Measurements from ENCODE around the gene OVCH1.

The OVCH1 gene

GRCh38 chr12:29528161-29528560, 30.7 kb upstream of the OVCH1 start:
- no peak overlapping the region for H3K4me3 ChIP-seq (ENCODE audit: low read depth, low read length)
- no peak for DNase-seq (ENCODE audit: low read depth)
- TF ChIP-seq, protein P1, sequence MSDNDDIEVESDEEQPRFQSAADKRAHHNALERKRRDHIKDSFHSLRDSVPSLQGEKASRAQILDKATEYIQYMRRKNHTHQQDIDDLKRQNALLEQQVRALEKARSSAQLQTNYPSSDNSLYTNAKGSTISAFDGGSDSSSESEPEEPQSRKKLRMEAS (IDR thresholded peaks at IDR 0.05; ENCODE audit: low read depth, low read length), result no peak
- no peak for TF ChIP-seq MYC (IDR thresholded peaks at IDR 0.05; ENCODE audit: low read depth, low read length)
- no peak for TF ChIP-seq POLR2A (IDR thresholded peaks at IDR 0.05; ENCODE audit: extremely low read depth, insufficient read length)
- TF ChIP-seq CTCF (IDR thresholded peaks at IDR 0.05; ENCODE audit: low read depth, low read length), result no peak

- TF ChIP-seq MYC (IDR thresholded peaks at IDR 0.05; ENCODE audit: low read depth, low read length) (no peak), POLR2A (IDR thresholded peaks at IDR 0.05; ENCODE audit: extremely low read depth, insufficient read length) (no peak), CTCF (IDR thresholded peaks at IDR 0.05; ENCODE audit: low read depth, low read length) (no peak)
- TF ChIP-seq, protein P1 (IDR thresholded peaks at IDR 0.05; ENCODE audit: low read depth, low read length), result no peak
- no peak for DNase-seq (ENCODE audit: low read depth)
These were observed 24.5 kb upstream of the OVCH1 start for GRCh38 chr12:29521951-29522350.

DNA sequence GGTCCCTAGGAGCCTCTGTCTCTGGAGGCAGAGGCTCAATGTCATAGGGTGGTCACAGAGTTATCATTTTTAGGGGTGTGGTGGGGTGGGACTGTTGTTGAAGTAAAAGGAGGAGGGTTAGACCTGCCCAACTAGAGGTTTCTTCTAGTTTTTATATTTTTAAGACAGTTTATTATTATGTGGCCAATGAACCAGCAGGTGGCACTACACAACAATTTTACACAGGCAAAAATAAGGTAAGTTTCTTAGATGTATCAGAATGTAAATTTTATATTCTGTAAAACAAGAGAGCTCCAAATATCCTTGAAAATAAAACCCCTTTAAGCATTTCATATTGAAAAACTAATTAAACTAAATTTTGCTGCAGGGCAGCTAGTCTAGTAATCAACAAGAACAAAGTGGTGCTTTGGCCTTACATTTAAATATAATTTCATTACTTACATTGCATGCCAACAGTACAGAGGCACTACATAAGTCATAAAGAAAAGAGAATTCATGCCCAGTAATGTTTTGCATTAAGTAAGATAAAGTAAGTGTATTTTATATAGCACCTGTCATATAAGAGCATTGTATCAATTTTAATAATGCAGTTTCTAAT, 22.2 kb upstream of the OVCH1 start:
- peak; percentile 79 for DNase-seq (ENCODE audit: low read depth)
- peak; percentile 58 for TF ChIP-seq CTCF (IDR thresholded peaks at IDR 0.05; ENCODE audit: low read depth, low read length)
- no peak for TF ChIP-seq MYC (IDR thresholded peaks at IDR 0.05; ENCODE audit: low read depth, low read length)
- TF ChIP-seq, protein P1 (IDR thresholded peaks at IDR 0.05; ENCODE audit: low read depth, low read length), result no peak
- H3K4me3 ChIP-seq (ENCODE audit: low read depth, low read length), result no peak overlapping the region

More at GRCh38 chr12:29521951-29522350, 24.5 kb upstream of the OVCH1 start:
- H3K4me3 ChIP-seq (ENCODE audit: low read depth, low read length), result no peak overlapping the region

DNA sequence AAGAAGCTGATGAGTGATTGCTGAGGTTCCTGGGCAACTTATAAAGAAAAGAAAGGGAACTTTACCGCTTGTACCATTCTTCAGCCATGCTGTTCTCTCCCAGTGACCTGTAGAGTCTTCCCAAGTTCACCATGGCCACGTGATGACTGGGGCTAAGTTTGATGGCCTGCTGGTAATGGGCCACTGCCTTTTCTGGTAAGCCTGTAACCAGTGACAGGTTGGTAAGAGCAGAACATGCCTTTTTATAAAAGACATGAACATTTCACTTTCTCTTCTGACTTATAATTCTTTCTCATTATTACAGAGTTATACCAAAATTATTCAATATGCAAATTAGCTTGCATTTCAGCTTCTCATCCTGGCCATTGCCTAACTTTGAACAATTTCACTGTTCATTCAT, 20.9 kb upstream of the OVCH1 start:
- no peak overlapping the region for H3K4me3 ChIP-seq (ENCODE audit: low read depth, low read length)
- no peak for DNase-seq (ENCODE audit: low read depth)
- no peak for TF ChIP-seq CTCF (IDR thresholded peaks at IDR 0.05; ENCODE audit: low read depth, low read length)
- no peak for TF ChIP-seq POLR2A (IDR thresholded peaks at IDR 0.05; ENCODE audit: extremely low read depth, insufficient read length)
- no peak for TF ChIP-seq MYC (IDR thresholded peaks at IDR 0.05; ENCODE audit: low read depth, low read length)
- TF ChIP-seq, protein P1 (IDR thresholded peaks at IDR 0.05; ENCODE audit: low read depth, low read length), result no peak

GRCh38 chr12:29517264-29517663, 19.8 kb upstream of the OVCH1 start:
- peak; percentile 66 for DNase-seq (ENCODE audit: low read depth)
- H3K4me3 ChIP-seq (ENCODE audit: low read depth, low read length), result no peak overlapping the region
- 0 out of 2 replicates have a peak, but pooled peaks have one; percentile 10 for TF ChIP-seq MYC (IDR thresholded peaks at IDR 0.05; ENCODE audit: low read depth, low read length)
- peak; percentile 32 for TF ChIP-seq CTCF (IDR thresholded peaks at IDR 0.05; ENCODE audit: low read depth, low read length)
- TF ChIP-seq POLR2A (IDR thresholded peaks at IDR 0.05; ENCODE audit: extremely low read depth, insufficient read length), result no peak
- TF ChIP-seq, protein P1 (IDR thresholded peaks at IDR 0.05; ENCODE audit: low read depth, low read length), result no peak

All from NB4 (cell line).